NCI-H226 (cell line): ENCODE data around the gene EPS8L2.

ENCODE experiments used
- DNase-seq: peaks from one replicate; pipeline ENCODE4 v3.0.0-alpha.2; 2015

The EPS8L2 gene

GRCh38 chr11:763073-763463, 57.0 kb downstream of the EPS8L2 start:
- DNase-seq, result no peak

GRCh38 chr11:763549-764321, 57.7 kb downstream of the EPS8L2 start:
- no peak for DNase-seq

- no peak for DNase-seq
Observed at GRCh38 chr11:764322-765024, 58.4 kb downstream of the EPS8L2 start.

- no peak for DNase-seq
Observed at GRCh38 chr11:765025-765801, 59.2 kb downstream of the EPS8L2 start.

- no peak for DNase-seq
Observed at GRCh38 chr11:765802-766091, 59.7 kb downstream of the EPS8L2 start.

GRCh38 chr11:766106-766935, 60.3 kb downstream of the EPS8L2 start:
- DNase-seq, result no peak

- no peak for DNase-seq
Observed at GRCh38 chr11:766936-767210, 60.8 kb downstream of the EPS8L2 start.

- DNase-seq, result no peak
Observed at GRCh38 chr11:767238-767637, 61.2 kb downstream of the EPS8L2 start.

GRCh38 chr11:769887-770641, 64.0 kb downstream of the EPS8L2 start:
- no peak for DNase-seq

GRCh38 chr11:770642-771616, 64.9 kb downstream of the EPS8L2 start:
- no peak for DNase-seq

GRCh38 chr11:771617-772204, 65.7 kb downstream of the EPS8L2 start:
- no peak for DNase-seq

- no peak for DNase-seq
Observed at GRCh38 chr11:772429-773390, 66.7 kb downstream of the EPS8L2 start.

GRCh38 chr11:773425-773824, 67.4 kb downstream of the EPS8L2 start:
- no peak for DNase-seq

GRCh38 chr11:773830-774229, 67.8 kb downstream of the EPS8L2 start:
- no peak for DNase-seq

GRCh38 chr11:774873-775592, 69.0 kb downstream of the EPS8L2 start:
- DNase-seq, result peak; percentile 67

- DNase-seq, result no peak
Observed at GRCh38 chr11:776263-776560, 70.2 kb downstream of the EPS8L2 start.

GRCh38 chr11:776561-777287, 70.7 kb downstream of the EPS8L2 start:
- DNase-seq, result no peak
